Gastrocnemius medialis (tissue), 4 donors: Measurements from ENCODE around the gene ATG4B.
A peak's percentile ranks its signal among the peaks of the same experiment; 100 is the strongest.

Experiments
- CTCF ChIP-seq, 5 experiments: fragments of 450-650 bp in 3 of 5; fragments of 200-600 bp in 2 of 5; sonication (generic) in 2 of 5; IDR thresholded peaks in 4 of 5; conservative IDR thresholded peaks in 1 of 5; 1 replicate in 4 of 5; 2 replicates in 1 of 5; pipeline ENCODE4 v1.5.1; 2016 to 2019; ENCODE audit warnings: antibody characterized with exemption in 5 of 5, mild to moderate bottlenecking in 3 of 5, moderate library complexity in 3 of 5
- POLR2A ChIP-seq, 2 donors: fragments of 450-650 bp; IDR thresholded peaks; one replicate each; pipeline ENCODE4 v1.6.1; 2017; ENCODE audit warnings: antibody characterized with exemption in 2 of 2, mild to moderate bottlenecking in 2 of 2, moderate library complexity in 2 of 2

GRCh38 chr2:241686650-241687425 is 49.3 kb downstream of the ATG4B start, which contains the start of gene DTYMK:
- TF ChIP-seq CTCF (IDR thresholded peaks at IDR 0.05 in 4 of 5, conservative IDR thresholded peaks at IDR 0.05 in 1 of 5) (no peak), POLR2A (IDR thresholded peaks at IDR 0.05) (peak; percentile 93 to 96)
